Measurements from ENCODE around the gene ZCCHC9.
"Not testable (repeated sequence)": the region's sequence is repeated elsewhere in the genome, so short reads cannot be mapped to it uniquely, and the experiment has no call there.

ZCCHC9 gene

DNA sequence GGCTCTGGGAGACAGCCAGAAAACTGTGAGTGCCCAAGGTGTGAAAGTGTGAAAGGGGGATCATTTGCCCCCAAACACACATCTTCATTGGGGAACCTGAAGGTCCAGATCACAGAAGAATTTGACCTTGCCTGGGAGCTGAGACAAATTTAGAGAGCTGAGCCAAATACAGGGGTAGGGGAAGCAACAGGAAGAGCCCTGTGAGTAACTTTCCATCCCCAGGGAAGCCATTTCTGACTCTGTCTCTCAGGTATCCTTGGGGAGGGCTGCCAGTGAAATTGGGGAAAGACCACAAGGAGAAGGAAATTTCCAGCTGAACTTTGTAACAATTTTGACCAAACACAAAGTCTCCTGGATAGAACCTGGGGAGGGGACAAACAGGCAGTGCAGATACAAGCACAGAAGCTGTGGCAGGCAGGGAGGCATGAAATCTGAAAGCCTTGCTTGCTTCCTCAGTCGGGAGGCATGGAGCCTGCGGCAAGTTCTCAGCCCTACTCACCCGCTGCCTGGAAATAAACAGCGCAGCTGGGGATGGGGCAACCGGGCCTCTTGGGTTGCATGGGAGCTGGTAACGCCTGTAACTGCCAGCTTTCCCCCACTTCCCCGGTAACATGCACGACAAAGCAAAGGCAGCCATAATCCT, 31.5 kb upstream of the ZCCHC9 start:
- no peak for TF ChIP-seq SPI1 (IDR thresholded peaks at IDR 0.05; ENCODE audit: low read depth, low read length)
- TF ChIP-seq POLR2AphosphoS5 (IDR thresholded peaks at IDR 0.05; ENCODE audit: low read depth, low read length), result no peak
- no peak for TF ChIP-seq POU2F2 (IDR thresholded peaks at IDR 0.05; ENCODE audit: low read depth, low read length)
- DNase-seq (ENCODE audit: insufficient read length, low spot score), result no peak
- FAIRE-seq, result no peak

- not testable (repeated sequence) for FAIRE-seq; DNase-seq (ENCODE audit: insufficient read length, low spot score)
Measured at GRCh38 chr5:81270394-81271027, 30.9 kb upstream of the ZCCHC9 start.

- DNase-seq (ENCODE audit: insufficient read length, low spot score) (no peak), FAIRE-seq (no peak)
- no peak for TF ChIP-seq POU2F2 (IDR thresholded peaks at IDR 0.05; ENCODE audit: low read depth, low read length)
- TF ChIP-seq SPI1 (IDR thresholded peaks at IDR 0.05; ENCODE audit: low read depth, low read length), result no peak
- no peak for TF ChIP-seq TAF1 (IDR thresholded peaks at IDR 0.05; ENCODE audit: low read depth, low read length)
- TF ChIP-seq POLR2AphosphoS5 (IDR thresholded peaks at IDR 0.05; ENCODE audit: low read depth, low read length), result no peak
- TF ChIP-seq PAX5 (IDR thresholded peaks at IDR 0.05; ENCODE audit: insufficient read depth, low read length, severe bottlenecking), result no peak
- TF ChIP-seq POLR2A (IDR thresholded peaks at IDR 0.05; ENCODE audit: low read depth, low read length), result no peak
Measured at GRCh38 chr5:81283976-81284375, 17.4 kb upstream of the ZCCHC9 start.

DNA sequence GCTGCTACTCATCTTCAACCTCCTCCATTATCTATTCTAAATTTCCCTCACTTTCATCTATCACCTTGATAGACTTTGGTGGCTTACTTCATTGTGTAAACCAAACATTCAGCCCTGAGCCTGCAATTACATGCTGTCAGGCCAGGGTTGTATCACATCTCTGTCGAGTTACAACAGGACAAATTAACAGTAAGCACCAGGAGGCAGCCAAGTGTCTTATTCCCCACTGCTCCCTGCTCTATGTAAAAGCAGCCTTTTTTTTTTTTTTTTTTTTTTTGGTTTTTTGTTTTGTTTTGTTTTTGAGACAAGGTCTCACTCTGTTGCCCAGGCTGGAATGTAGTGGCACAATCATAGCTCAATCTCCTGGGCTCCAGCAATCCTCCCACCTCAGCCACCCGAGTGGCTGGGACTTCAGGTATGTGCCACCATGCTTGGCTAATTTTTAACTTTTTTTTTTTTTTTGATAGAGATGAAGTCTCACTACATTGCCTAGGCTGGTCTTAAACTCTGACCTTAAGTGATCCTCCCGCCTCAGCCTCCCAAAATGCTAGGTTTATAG, 15.2 kb upstream of the ZCCHC9 start:
- TF ChIP-seq PAX5 (IDR thresholded peaks at IDR 0.05; ENCODE audit: insufficient read depth, low read length, severe bottlenecking), result no peak
- no peak for TF ChIP-seq POLR2A (IDR thresholded peaks at IDR 0.05; ENCODE audit: low read depth, low read length)
- no peak for TF ChIP-seq POU2F2 (IDR thresholded peaks at IDR 0.05; ENCODE audit: low read depth, low read length)
- TF ChIP-seq POLR2AphosphoS5 (IDR thresholded peaks at IDR 0.05; ENCODE audit: low read depth, low read length), result no peak
- TF ChIP-seq TAF1 (IDR thresholded peaks at IDR 0.05; ENCODE audit: low read depth, low read length), result no peak
- TF ChIP-seq SPI1 (IDR thresholded peaks at IDR 0.05; ENCODE audit: low read depth, low read length), result no peak
- DNase-seq (ENCODE audit: insufficient read length, low spot score), result no peak
- no peak for FAIRE-seq

GRCh38 chr5:81288021-81288433, 13.4 kb upstream of the ZCCHC9 start:
- DNase-seq (ENCODE audit: insufficient read length, low spot score), result no peak
- FAIRE-seq, result no peak

GRCh38 chr5:81290146-81290545, 11.2 kb upstream of the ZCCHC9 start:
- TF ChIP-seq POU2F2 (IDR thresholded peaks at IDR 0.05; ENCODE audit: low read depth, low read length) (no peak), POLR2AphosphoS5 (IDR thresholded peaks at IDR 0.05; ENCODE audit: low read depth, low read length) (no peak), PAX5 (IDR thresholded peaks at IDR 0.05; ENCODE audit: insufficient read depth, low read length, severe bottlenecking) (no peak), TAF1 (IDR thresholded peaks at IDR 0.05; ENCODE audit: low read depth, low read length) (no peak), POLR2A (IDR thresholded peaks at IDR 0.05; ENCODE audit: low read depth, low read length) (no peak), SPI1 (IDR thresholded peaks at IDR 0.05; ENCODE audit: low read depth, low read length) (no peak)
- FAIRE-seq (no peak), DNase-seq (ENCODE audit: insufficient read length, low spot score) (no peak)

More at GRCh38 chr5:81288021-81288433, 13.4 kb upstream of the ZCCHC9 start:
- TF ChIP-seq POLR2AphosphoS5 (IDR thresholded peaks at IDR 0.05; ENCODE audit: low read depth, low read length) (no peak), SPI1 (IDR thresholded peaks at IDR 0.05; ENCODE audit: low read depth, low read length) (no peak), PAX5 (IDR thresholded peaks at IDR 0.05; ENCODE audit: insufficient read depth, low read length, severe bottlenecking) (no peak)

DNA sequence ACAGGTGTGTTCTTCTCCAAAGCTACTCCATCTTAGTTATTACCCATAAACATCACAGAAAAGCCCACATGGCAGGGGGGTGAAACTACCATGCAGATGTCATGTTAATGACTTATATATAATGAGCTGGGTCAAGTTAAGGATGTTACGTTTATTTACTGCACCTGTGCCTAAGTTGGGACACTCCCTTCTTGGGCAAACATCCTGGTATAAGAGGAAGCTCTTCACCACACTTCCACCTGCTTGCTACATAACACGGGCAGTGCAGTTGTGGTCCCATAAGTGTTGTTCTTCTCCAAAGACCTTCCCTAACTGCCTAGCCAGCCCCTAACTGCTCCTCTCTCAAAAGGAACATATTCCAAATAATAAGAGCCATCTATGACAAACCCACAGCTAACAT, 9.3 kb upstream of the ZCCHC9 start:
- no peak for FAIRE-seq
- TF ChIP-seq PAX5 (IDR thresholded peaks at IDR 0.05; ENCODE audit: insufficient read depth, low read length, severe bottlenecking), result no peak
- TF ChIP-seq POLR2A (IDR thresholded peaks at IDR 0.05; ENCODE audit: low read depth, low read length), result no peak
- no peak for TF ChIP-seq SPI1 (IDR thresholded peaks at IDR 0.05; ENCODE audit: low read depth, low read length)
- no peak for TF ChIP-seq TAF1 (IDR thresholded peaks at IDR 0.05; ENCODE audit: low read depth, low read length)
- TF ChIP-seq POLR2AphosphoS5 (IDR thresholded peaks at IDR 0.05; ENCODE audit: low read depth, low read length), result no peak
- no peak for DNase-seq (ENCODE audit: insufficient read length, low spot score)

DNA sequence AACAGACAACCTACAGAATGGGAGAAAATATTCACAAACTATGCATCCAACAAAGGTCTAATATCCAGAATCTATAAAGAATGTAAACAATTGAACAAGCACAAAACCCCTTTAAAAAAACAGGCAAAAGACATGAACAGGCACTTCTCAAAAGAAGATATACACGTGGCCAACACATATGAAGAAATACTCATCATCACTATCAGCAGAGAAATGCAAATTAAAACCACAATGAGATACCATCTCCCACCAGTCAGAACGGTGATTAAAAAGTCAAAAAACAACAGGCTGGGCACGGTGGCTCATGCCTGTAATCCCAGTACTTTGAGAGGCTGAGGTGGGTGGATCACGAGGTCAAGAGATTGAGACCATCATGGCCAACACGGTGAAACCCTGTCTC, 7.4 kb upstream of the ZCCHC9 start:
- FAIRE-seq; DNase-seq (ENCODE audit: insufficient read length, low spot score): not testable (repeated sequence)

DNA sequence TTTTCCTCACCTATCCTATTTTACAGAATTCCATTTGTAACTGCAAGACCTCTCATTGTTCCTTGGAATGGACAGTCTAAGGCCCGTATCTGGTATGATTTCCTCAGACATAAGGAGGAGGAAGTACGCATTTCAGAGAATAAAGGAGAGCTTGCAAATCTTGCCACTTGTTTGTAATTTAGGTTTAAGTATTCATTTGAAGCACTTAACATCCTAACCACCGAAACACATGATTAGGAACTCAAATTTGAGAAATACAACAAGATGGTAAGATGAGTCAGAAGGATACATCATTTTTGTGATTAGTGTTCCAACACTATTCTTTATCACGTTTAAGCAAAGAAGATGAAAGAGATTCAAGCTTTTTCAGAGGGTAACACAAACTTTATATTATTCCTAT, 3.9 kb upstream of the ZCCHC9 start:
- no peak for FAIRE-seq
- DNase-seq (ENCODE audit: insufficient read length, low spot score), result no peak
- TF ChIP-seq PAX5 (IDR thresholded peaks at IDR 0.05; ENCODE audit: insufficient read depth, low read length, severe bottlenecking), result no peak

DNA sequence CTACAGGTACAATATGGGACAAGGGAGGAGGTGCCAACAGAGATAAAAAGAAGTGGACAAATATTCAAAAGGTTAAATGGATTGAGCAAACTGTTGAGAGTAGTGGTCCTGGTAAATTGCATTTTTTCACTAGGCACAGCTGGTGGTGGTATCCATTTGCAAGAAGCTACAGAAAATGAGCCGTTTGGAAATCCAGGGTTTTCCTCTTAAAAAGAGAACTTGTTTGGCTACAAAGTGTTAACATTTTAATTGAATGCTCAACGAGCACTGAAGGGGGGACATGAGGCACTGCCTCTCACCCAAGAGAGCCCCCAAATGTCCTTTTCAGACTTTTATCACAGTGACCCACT, 491 bp upstream of the ZCCHC9 start:
- DNase-seq (ENCODE audit: insufficient read length, low spot score) (no peak), FAIRE-seq (no peak)
- TF ChIP-seq SPI1 (IDR thresholded peaks at IDR 0.05; ENCODE audit: low read depth, low read length) (no peak), POLR2A (IDR thresholded peaks at IDR 0.05; ENCODE audit: low read depth, low read length) (no peak), TAF1 (IDR thresholded peaks at IDR 0.05; ENCODE audit: low read depth, low read length) (no peak), POLR2AphosphoS5 (IDR thresholded peaks at IDR 0.05; ENCODE audit: low read depth, low read length) (no peak), PAX5 (IDR thresholded peaks at IDR 0.05; ENCODE audit: insufficient read depth, low read length, severe bottlenecking) (no peak), POU2F2 (IDR thresholded peaks at IDR 0.05; ENCODE audit: low read depth, low read length) (no peak)

DNA sequence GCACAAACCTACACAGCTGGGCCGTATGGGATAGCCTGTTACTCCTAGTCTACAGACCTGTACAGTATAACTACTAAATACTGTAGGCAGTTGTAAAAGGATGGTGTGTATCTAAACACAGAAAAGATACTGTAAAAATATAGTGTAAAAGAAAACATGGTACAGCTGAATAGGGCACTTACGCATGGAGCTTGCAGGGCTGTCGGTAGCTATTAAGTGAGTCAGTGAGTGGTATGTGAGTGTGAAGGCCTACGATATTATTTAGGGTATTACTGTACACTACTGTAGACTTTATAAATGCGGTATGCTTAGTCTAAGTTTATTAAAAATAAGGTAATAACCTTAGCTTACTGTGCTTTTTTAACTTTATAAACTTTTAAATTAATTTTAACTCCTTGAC, 1.2 kb downstream of the ZCCHC9 start:
- FAIRE-seq (no peak), DNase-seq (ENCODE audit: insufficient read length, low spot score) (no peak)
- TF ChIP-seq TAF1 (IDR thresholded peaks at IDR 0.05; ENCODE audit: low read depth, low read length) (no peak), POU2F2 (IDR thresholded peaks at IDR 0.05; ENCODE audit: low read depth, low read length) (no peak), POLR2A (IDR thresholded peaks at IDR 0.05; ENCODE audit: low read depth, low read length) (no peak), POLR2AphosphoS5 (IDR thresholded peaks at IDR 0.05; ENCODE audit: low read depth, low read length) (no peak), PAX5 (IDR thresholded peaks at IDR 0.05; ENCODE audit: insufficient read depth, low read length, severe bottlenecking) (no peak), SPI1 (IDR thresholded peaks at IDR 0.05; ENCODE audit: low read depth, low read length) (no peak)
